HG03066 (cell line): Measurements from ENCODE around the gene SFT2D2.

ENCODE experiments used
- ATAC-seq: cut with Tn5 transposase; IDR thresholded peaks from one replicate; pipeline ENCODE4 v1.9.1; 2021; ENCODE audit warnings: low read depth; ENCODE audit not compliant: unreplicated experiment

SFT2D2 gene

DNA sequence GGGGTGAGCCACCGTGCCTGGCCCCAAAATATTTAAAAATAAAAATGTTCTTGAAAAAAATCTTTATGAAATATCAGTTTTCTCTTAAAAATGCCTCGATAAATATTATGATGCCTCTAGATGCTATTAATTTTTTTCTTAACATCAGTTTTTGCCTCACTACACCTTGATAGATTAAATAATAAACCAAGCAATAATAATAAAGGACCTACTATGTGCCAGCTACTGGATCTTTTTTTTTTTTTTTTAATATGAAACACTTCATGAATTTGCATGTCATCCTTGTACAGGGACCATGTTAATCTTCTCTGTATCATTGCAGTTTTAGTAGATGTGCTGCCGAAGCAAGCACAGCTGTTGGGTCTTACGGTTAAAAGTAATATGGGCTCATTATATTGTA, 37.3 kb downstream of the SFT2D2 start:
- no peak for ATAC-seq

GRCh38 chr1:168264296-168264695, 38.5 kb downstream of the SFT2D2 start:
- no peak for ATAC-seq

- no peak for ATAC-seq
Observed at GRCh38 chr1:168265596-168265995, 39.8 kb downstream of the SFT2D2 start.

DNA sequence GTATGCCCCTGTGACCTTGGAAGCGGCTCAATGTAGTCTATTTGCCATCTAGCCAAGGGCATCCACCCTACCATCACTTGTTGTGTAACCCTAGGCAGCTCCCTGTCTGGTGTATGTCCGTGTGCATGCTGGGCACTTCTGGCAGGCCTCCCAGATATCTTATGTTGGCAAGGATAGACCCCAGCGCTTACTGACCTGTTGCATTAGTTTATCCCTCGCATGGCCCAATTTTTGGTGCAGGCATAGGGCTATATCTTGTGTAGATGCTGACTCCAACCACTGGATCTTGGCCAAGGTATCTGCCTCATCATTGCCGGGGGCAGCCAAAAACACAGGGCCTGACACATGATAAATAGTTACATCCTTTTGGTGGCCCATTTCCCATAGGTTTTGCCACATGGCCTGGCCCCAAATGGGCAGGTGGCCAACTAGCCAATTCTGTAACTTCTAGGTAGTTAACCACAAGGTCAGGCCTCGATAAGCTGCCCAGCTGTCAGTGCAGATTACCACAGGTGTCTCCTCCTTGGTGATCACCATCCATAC, 40.9 kb downstream of the SFT2D2 start:
- ATAC-seq, result no peak

DNA sequence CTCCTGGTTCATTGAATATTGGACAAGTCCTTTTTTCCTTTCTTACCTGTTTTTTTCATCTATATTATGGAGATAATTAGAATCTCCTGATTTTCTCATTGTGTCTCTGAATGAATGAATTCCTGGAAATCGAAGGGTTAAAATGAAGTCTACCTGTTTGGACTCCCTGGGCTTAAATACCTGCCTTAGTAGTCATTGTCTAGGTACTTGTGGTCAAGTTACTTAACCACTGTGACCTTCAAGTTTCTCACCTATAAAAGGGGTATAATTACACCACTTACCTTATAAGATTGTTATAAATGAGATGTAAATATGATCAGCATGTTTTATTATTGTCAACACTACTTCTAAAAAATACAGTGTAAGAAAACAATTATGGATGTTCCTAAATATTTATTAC, 45.8 kb downstream of the SFT2D2 start:
- ATAC-seq, result no peak

- no peak for ATAC-seq
Observed at GRCh38 chr1:168273575-168273974, 47.8 kb downstream of the SFT2D2 start.

- ATAC-seq, result no peak
Observed at GRCh38 chr1:168279253-168279652, 53.4 kb downstream of the SFT2D2 start.

DNA sequence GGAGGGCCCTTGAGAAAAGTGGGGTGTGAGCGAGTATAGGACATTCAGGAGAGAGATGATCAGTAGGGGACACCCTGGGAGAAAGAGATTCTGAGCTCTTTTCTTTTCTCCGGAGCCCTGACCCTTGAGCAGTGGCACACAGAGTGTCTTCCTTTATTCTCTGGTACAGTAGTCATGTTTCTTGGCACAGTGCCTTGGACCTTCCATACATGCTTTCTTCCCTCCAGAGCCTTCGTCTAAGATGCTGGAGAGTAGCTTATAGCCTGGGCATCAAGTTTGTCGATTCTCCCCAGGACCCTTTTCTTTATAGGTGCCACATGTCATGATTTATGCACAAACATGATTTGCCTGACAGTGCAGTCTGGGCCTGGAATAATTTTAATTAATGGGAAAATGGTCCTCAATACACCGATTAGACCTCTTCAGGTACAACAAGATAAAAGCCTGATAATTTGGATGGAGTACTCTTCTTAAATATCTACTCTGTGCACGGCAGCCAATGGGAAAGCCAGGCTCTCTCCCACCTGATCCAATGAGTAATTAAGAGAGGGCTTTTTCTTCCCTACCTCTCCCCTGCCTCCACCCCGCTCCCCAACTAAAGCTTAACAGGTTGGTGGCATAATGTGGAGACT, 54.6 kb downstream of the SFT2D2 start, which contains the start of gene TBX19:
Gene TBX19, plus strand, starts transcription at position 582 of the 632 bp plus-strand sequence. CDS start 214 bp downstream, outside the sequence.
- ATAC-seq, result no peak

- no peak for ATAC-seq
Observed at GRCh38 chr1:168281603-168282325, 56.0 kb downstream of the SFT2D2 start.

- ATAC-seq, result no peak
Observed at GRCh38 chr1:168285521-168285790, 59.7 kb downstream of the SFT2D2 start.

GRCh38 chr1:168285971-168286927, 60.4 kb downstream of the SFT2D2 start:
- no peak for ATAC-seq

DNA sequence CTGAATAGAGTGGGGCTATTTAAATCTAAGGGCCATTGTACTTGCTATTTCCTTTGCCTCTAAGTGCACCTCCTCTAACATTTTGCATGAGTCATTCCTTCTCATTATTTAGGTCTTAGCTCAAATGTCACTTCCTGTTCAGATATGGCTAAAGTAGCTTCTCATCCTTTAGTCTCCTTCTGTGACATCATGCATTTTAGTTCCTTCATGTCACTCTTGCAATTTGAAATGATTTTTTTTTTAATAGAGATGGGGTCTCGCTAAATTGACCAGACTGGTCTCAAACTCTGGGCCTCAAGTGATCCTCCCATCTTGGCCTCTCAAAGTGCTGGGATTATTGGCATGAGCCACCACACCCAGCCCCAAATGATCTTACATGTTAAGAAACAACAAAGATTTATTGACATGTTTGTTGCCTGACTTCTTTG, 61.4 kb downstream of the SFT2D2 start:
- no peak for ATAC-seq

DNA sequence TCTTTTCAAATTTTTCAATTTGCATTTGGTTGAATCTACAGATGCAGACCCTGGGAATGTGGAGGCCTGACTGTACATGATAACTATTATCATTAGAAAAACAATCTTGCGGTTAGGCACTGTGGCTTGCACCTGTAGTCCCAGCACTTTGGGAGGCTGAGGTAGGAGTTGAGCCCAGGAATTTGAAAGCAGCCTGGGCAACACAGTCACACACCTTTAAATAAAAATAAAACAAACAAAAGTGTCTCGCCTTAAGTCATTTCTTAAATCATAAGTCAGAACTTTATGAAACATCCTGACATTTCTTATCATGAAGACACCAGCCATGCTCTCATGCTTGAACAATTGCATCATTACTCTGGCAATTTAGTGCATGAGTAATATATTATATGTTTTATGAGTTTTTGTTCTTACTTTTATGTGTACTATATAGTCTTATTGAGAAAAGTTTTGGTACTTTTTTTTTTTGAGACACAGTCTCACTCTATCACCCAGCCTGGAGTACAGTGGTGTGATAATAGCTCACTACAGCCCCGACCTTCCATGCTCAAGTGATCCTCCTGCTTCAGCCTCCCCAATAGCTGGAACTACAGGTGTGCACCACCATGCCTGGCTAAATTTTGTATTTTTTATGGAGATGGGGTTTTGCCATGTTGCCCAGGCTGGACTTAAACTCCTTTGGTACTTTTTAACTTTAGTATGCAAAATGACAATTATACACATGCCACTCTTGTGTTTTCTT, 62.7 kb downstream of the SFT2D2 start:
- ATAC-seq, result no peak

DNA sequence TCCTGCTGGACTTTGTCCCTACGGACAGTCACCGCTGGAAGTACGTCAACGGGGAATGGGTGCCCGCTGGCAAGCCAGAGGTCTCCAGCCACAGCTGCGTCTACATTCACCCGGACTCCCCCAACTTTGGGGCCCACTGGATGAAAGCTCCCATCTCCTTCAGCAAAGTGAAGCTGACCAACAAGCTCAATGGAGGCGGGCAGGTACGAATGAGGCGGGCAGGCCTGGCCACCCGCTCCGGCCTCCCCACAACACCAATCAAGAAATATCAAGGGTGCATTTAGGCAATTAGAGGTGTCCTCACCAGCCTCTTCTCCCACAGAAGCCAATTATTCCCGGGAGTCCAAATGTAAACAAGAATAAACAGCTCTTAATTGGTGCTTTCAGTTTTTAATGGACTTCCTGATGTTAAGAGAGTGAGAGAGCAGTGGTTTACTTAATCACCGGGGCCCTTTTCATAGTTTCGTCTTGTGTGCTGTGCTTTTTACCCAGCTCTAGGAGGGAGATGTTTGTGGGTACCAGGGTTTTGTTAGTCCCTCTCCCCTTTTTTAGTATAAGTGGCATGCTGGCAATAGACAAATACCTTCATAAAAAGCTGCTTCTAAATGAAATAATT, 65.5 kb downstream of the SFT2D2 start:
- ATAC-seq, result no peak

- ATAC-seq, result no peak
Observed at GRCh38 chr1:168293356-168293755, 67.6 kb downstream of the SFT2D2 start.

GRCh38 chr1:168295411-168296114, 69.8 kb downstream of the SFT2D2 start:
- ATAC-seq, result no peak

GRCh38 chr1:168297019-168297730, 71.4 kb downstream of the SFT2D2 start:
- no peak for ATAC-seq

DNA sequence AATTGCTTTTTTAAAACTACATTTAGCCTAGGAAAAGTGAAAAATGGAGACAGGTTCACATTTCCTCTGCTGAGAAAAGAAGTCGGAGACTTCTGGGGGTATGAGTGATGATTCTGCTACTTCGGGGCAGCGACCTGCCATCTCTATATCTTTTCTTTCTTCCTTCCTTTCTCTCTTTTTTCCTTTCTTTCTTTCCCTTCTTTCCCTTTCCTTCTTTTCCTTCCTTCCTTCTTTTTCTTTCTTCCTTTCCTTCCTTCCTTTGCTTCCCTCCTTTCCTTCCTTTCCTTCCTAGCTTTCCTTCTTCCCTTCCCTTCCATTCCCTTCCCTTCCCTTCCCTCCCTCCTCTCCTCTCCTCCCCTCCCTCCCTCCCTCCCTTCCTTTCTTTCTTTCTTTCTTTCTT, 72.6 kb downstream of the SFT2D2 start:
- no peak for ATAC-seq

DNA sequence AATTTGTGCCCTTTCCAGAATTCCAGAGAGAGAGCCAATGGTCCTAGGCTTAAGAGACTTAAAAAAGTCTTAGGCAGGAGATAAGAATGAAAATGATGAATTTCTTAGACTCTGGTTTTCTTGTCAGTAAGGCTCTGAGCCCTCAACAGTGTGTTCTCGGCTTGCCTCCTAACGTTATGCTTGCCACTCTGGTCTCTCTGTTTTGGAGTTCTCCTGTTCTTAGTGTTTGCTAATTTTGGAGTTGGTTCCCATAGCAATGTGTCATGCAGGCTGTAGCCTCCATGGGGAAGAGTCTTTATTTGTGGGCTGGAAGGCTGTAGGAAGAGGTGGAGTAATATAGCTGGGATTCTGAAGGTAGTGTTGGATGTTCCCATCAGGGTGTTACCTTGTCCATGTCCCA, 74.8 kb downstream of the SFT2D2 start:
- ATAC-seq, result no peak
